GM12873 (cell line): Measurements from ENCODE around the gene MTHFD1L.

Experiments
- CTCF ChIP-seq: IDR thresholded peaks from 2 replicates; pipeline ENCODE4 v1.5.1; 2012; ENCODE audit warnings: low read depth, mild to moderate bottlenecking, moderate library complexity, low read length, control low read depth; ENCODE audit not compliant: insufficient read depth; ENCODE audit errors: missing control alignments

The MTHFD1L gene

GRCh38 chr6:151081656-151082055, 216.2 kb downstream of the MTHFD1L start:
- TF ChIP-seq CTCF = no peak

- TF ChIP-seq CTCF = no peak
These were observed 216.6 kb downstream of the MTHFD1L start for GRCh38 chr6:151082079-151082478.

GRCh38 chr6:151084275-151084674, 218.8 kb downstream of the MTHFD1L start:
- no peak for TF ChIP-seq CTCF

GRCh38 chr6:151087861-151088598, 222.5 kb downstream of the MTHFD1L start:
- no peak for TF ChIP-seq CTCF

GRCh38 chr6:151088599-151088935, 223.1 kb downstream of the MTHFD1L start:
- no peak for TF ChIP-seq CTCF

GRCh38 chr6:151088963-151089362, 223.5 kb downstream of the MTHFD1L start:
- no peak for TF ChIP-seq CTCF

GRCh38 chr6:151089978-151090377, 224.5 kb downstream of the MTHFD1L start:
- TF ChIP-seq CTCF = no peak

- no peak for TF ChIP-seq CTCF
These were observed 226.1 kb downstream of the MTHFD1L start for GRCh38 chr6:151091571-151091970.
